ENCODE results near the gene NLRP6.
"Not testable (repeated sequence)": the region's sequence is repeated elsewhere in the genome, so short reads cannot be mapped to it uniquely, and the experiment has no call there.

GRCh38 chr11:307766-308708, 29.8 kb downstream of the NLRP6 start, which contains the start of gene IFITM2:
- TF ChIP-seq CTCF (conservative IDR thresholded peaks at IDR 0.05); EZH2 (IDR thresholded peaks at IDR 0.05; ENCODE audit: low read depth): not testable (repeated sequence)

Data from PC-9 (cell line).